Measurements from ENCODE around the gene COL23A1.

- no peak for TF ChIP-seq POLR2A (IDR thresholded peaks at IDR 0.05)
- TF ChIP-seq, protein P1, sequence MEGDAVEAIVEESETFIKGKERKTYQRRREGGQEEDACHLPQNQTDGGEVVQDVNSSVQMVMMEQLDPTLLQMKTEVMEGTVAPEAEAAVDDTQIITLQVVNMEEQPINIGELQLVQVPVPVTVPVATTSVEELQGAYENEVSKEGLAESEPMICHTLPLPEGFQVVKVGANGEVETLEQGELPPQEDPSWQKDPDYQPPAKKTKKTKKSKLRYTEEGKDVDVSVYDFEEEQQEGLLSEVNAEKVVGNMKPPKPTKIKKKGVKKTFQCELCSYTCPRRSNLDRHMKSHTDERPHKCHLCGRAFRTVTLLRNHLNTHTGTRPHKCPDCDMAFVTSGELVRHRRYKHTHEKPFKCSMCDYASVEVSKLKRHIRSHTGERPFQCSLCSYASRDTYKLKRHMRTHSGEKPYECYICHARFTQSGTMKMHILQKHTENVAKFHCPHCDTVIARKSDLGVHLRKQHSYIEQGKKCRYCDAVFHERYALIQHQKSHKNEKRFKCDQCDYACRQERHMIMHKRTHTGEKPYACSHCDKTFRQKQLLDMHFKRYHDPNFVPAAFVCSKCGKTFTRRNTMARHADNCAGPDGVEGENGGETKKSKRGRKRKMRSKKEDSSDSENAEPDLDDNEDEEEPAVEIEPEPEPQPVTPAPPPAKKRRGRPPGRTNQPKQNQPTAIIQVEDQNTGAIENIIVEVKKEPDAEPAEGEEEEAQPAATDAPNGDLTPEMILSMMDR (IDR thresholded peaks at IDR 0.05) = no peak
These were observed 5.0 kb upstream of the COL23A1 start for GRCh38 chr5:178595150-178595549.

All from lower leg skin (tissue), 3 donors.